IPS DF 6.9 (cell line): ENCODE data around the gene SARDH.

Source experiments
- DNase-seq: peaks from one replicate; pipeline ENCODE4 v3.0.0-alpha.2; 2013; ENCODE audit warnings: low read depth, low spot score
- H3K27ac ChIP-seq: one replicate; pipeline ENCODE4 v1.5.1; 2013; ENCODE audit warnings: low read length, control low read depth
- H3K27me3 ChIP-seq: 2 replicates; pipeline ENCODE4 v1.6.1; 2013; ENCODE audit warnings: mild to moderate bottlenecking, low read length; ENCODE audit not compliant: control insufficient read depth, insufficient read depth
- H3K36me3 ChIP-seq: 2 replicates; pipeline ENCODE4 v1.6.1; 2013; ENCODE audit warnings: low read length; ENCODE audit not compliant: control insufficient read depth, insufficient read depth
- H3K4me1 ChIP-seq: 2 replicates; pipeline ENCODE4 v1.6.1; 2013; ENCODE audit warnings: low read length; ENCODE audit not compliant: control insufficient read depth, insufficient read depth
- H3K4me3 ChIP-seq: 2 replicates; pipeline ENCODE4 v1.5.1; 2013; ENCODE audit warnings: mild to moderate bottlenecking, low read length
- H3K9me3 ChIP-seq: 2 replicates; pipeline ENCODE4 v1.6.1; 2013; ENCODE audit warnings: low read length, inconsistent platforms; ENCODE audit not compliant: control insufficient read depth, insufficient read depth
- WGBS: extraction: QIAGEN DNeasy Blood & Tissue Kit; methylation state at CpG from one replicate; pipeline ENCODE4 v1.1.7; 2013; ENCODE audit warnings: mixed read lengths, missing lambda C conversion rate; ENCODE audit not compliant: insufficient read length, insufficient coverage; 5-methylcytosine and 5-hydroxymethylcytosine counted together

Gene SARDH

DNA sequence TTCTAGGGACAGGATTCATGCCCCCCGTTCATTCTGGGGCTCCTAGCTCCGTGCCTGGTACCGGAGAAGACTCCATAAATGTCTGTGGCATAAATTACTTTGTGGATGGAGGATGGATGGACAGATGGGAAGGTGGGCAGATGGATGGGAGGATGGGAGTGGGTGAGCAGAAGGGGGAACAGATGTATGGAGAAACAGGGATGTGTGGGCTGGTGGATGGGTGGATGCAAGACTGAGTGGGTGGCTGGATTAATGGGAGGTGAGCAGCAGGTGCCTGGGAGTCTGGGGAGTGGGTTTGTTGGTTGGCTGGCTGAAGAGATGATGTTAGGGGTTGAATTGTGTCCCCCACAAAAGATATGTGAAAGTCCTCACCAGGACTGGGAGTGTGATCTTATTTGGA is 43.5 kb downstream of the SARDH start:
- DNase-seq: no peak

DNA sequence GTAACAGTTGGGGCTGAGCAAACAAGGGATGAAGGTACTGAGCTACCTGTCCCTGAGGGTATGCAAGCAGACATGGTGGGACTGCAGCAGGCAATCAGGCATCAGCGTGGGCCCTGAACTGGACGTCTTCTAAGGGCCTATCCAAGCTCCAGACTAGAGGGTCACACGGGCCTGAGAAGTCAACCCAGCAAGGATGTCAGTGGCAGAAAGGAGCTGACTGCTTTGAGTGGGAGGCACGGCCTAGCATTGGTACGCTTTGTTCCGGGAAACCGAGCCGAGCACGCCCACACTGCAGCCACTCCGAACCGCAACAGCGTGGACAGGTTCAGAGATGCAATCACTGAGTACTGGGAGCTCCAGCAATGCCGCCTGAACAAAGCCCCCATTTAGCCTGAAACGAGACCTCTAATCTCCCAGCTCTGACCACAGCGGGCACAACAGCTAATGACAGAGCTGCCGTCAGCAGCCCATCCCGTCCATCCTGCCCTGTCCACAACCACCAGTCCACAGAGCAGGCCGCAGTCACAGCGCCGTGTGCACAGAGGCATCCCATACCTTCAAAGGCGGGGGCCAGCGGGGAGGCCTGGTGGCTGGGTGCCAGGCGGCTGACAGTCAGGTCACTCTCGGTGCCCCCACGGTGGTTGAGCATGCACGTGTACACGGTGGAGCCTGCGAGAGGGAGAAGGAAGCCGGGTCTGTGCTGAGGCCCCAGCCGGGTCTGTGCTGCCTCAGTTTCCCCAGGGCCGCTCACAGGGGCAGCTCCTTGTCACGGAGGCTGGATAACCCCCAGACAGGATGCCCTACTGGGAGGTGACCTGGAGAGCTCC is 44.2 kb downstream of the SARDH start:
- no CpG with 5 or more reads among the region's 32 CpGs for WGBS
- no peaks in the 10 kb centered on the region for H3K27me3 ChIP-seq
- H3K9me3 ChIP-seq: no peaks in the 10 kb centered on the region
- no peaks in the 10 kb centered on the region for H3K4me1 ChIP-seq
- H3K36me3 ChIP-seq: no peaks in the 10 kb centered on the region
- H3K27ac ChIP-seq: no peak overlapping the region
- DNase-seq: no peak
- no peak overlapping the region for H3K4me3 ChIP-seq

More for the DNA sequence above, 43.5 kb downstream of the SARDH start:
- H3K27me3 ChIP-seq: no peaks in the 10 kb centered on the region
- H3K4me3 ChIP-seq: no peak overlapping the region
- no CpG with 5 or more reads among the region's 3 CpGs for WGBS
- H3K27ac ChIP-seq: no peak overlapping the region
- no peaks in the 10 kb centered on the region for H3K4me1 ChIP-seq
- no peaks in the 10 kb centered on the region for H3K36me3 ChIP-seq
- no peaks in the 10 kb centered on the region for H3K9me3 ChIP-seq

DNA sequence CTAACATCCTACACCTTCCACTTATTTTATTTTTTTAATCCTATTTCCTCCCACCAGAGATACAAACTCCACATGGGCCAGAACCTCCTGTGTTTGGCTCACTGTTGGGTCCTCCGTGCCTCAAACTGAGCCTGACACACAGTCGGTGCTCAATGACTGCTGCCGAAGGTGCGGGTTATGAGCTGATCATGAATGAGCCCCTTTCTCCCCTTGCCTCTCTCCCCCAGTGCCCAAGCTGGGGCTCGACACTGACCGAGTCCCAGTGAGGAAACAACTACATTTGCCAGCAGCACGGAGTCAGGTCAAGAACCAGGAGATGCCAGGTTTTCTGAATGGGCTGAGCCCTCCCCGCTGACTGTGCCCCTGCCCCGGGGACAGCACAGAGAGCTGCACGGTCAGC is 45.0 kb downstream of the SARDH start:
- Histone ChIP-seq H3K36me3 (no peaks in the 10 kb centered on the region), H3K4me3 (no peak overlapping the region), H3K27me3 (no peaks in the 10 kb centered on the region), H3K4me1 (no peaks in the 10 kb centered on the region), H3K9me3 (no peaks in the 10 kb centered on the region), H3K27ac (no peak overlapping the region)
- no CpG with 5 or more reads among the region's 10 CpGs for WGBS
- DNase-seq: no peak

DNA sequence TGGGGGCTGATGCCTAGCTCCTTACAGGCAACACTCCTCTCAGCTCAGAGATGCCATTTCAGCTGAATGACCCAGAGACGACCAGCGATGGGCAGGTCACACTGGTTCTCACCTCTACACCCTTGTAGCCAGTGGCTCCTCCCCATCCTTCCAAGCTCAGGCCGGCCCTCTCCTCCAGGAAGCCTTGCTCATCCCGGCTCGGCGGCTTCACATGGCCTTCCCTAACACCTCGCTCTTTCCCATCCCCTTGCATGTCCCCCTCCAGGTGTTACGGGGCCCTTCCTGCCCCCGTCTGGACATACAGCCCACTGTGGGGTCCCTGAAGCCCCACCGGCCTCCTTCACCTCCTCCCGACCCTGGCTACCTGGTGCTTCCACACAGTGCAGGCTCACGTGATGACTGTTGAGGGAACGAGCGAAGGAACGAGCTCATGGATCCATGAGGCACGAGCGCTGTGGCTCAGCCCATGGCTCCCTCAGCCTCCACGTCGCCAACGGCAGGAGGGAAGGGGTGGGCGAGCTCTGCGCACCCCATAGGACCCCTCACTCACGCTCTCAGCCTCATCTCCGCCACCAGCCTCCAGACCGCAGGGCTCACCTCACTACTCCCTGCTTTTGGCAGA is 45.7 kb downstream of the SARDH start:
- Histone ChIP-seq H3K36me3 (no peaks in the 10 kb centered on the region), H3K4me3 (no peak overlapping the region), H3K4me1 (no peaks in the 10 kb centered on the region), H3K27me3 (no peaks in the 10 kb centered on the region), H3K27ac (no peak overlapping the region), H3K9me3 (no peaks in the 10 kb centered on the region)
- WGBS: no CpG with 5 or more reads among the region's 25 CpGs
- DNase-seq: no peak

- H3K4me3 ChIP-seq: no peak overlapping the region
- WGBS: no CpG with 5 or more reads among the region's 19 CpGs
- H3K27me3 ChIP-seq: no peaks in the 10 kb centered on the region
- DNase-seq: no peak
- H3K4me1 ChIP-seq: no peaks in the 10 kb centered on the region
- no peak overlapping the region for H3K27ac ChIP-seq
- no peaks in the 10 kb centered on the region for H3K36me3 ChIP-seq
- no peaks in the 10 kb centered on the region for H3K9me3 ChIP-seq
These were observed 46.4 kb downstream of the SARDH start for GRCh38 chr9:133691626-133692363.

DNA sequence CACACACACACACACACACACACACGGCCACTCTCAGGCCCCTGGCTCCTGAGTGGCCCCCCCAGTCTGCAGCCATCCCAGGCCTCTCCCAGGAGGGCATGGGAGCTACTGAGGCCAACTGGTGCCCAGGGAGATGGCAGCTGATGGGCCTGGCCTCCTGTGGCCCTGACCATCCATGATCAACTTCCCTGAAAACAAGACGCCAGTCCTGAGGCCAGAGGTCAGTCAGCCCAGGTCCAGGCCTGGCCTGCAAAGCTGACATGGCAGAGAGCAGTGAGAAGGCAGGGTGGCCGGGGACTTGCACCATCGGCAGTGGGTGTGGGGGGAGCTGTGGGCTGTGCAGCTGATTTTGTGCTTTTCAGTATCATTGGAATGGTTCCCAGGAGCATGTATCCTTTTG is 47.0 kb downstream of the SARDH start:
- no peaks in the 10 kb centered on the region for H3K36me3 ChIP-seq
- no CpG with 5 or more reads among the region's 4 CpGs for whole genome bisulfite sequencing
- no peaks in the 10 kb centered on the region for H3K4me1 ChIP-seq
- H3K27me3 ChIP-seq: no peaks in the 10 kb centered on the region
- H3K4me3 ChIP-seq: no peak overlapping the region
- no peak overlapping the region for H3K27ac ChIP-seq
- H3K9me3 ChIP-seq: no peaks in the 10 kb centered on the region
- DNase-seq: no peak

DNA sequence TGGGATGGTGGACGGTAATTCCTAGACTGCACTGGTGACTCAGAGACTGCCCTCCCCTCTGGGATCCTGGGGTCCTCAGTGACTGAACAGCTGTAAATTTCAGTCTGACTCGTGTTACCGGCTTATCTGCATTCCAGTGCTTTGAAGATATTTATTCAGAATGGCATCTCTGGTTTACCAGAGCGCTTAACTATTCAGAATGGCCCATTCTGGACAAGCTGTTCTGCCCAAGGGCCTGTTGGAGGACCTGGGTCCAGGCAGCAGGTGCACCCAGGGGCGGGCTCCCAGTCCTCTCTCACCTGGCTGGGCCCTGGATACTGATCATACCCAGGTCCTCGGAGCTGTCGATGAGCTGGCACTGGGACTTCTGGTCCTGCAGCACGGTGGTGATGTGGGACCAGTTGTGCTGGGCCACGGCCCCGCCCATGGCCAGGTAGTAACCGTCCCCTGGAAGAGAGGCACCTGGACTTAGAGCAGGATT is 48.0 kb downstream of the SARDH start:
- no CpG with 5 or more reads among the region's 11 CpGs for WGBS
- no peaks in the 10 kb centered on the region for H3K9me3 ChIP-seq
- no peak for DNase-seq
- no peaks in the 10 kb centered on the region for H3K4me1 ChIP-seq
- H3K36me3 ChIP-seq: no peaks in the 10 kb centered on the region
- no peak overlapping the region for H3K4me3 ChIP-seq
- H3K27me3 ChIP-seq: no peaks in the 10 kb centered on the region
- H3K27ac ChIP-seq: no peak overlapping the region

DNA sequence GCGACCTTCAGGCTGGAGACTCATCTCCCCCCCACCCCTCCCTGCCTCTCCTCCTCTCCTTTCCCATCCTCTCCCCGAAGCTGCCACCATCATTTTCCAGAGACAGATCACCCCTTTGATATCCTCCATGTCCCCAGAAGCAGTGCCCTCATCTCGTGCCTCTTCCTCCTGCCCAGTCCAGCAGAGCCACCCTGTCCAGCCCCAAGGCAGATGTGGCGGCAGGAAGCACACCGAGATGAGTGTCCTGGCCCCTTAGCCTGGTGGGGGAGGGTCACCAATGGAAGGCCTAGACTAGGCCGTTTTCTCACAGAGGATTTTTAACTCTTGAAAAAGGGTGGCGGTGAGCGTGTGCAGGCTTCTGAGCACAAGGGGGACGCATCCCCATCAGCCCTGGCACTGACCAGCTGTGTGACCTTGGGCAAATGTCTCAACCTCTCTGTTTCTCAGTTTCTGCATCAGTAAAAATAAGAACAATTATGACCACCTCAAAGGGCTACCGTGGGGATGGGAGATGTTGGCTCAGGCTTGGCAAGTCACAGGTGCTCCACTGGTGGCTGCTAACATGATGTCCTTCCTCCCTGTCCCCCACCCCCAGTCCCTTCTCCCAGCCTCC is 48.9 kb downstream of the SARDH start:
- no peak for DNase-seq
- H3K9me3 ChIP-seq: no peaks in the 10 kb centered on the region
- no CpG with 5 or more reads among the region's 10 CpGs for WGBS
- no peaks in the 10 kb centered on the region for H3K36me3 ChIP-seq
- no peaks in the 10 kb centered on the region; the same call in 1 of the 2 replicates for H3K4me1 ChIP-seq
- H3K4me3 ChIP-seq: no peak overlapping the region
- no peaks in the 10 kb centered on the region for H3K27me3 ChIP-seq
- H3K27ac ChIP-seq: no peak overlapping the region

GRCh38 chr9:133687856-133688761 is 50.0 kb downstream of the SARDH start:
- Histone ChIP-seq H3K4me1 (no peaks in the 10 kb centered on the region; the same call in 1 of the 2 replicates), H3K36me3 (no peaks in the 10 kb centered on the region), H3K27ac (no peak overlapping the region), H3K9me3 (no peaks in the 10 kb centered on the region), H3K27me3 (no peaks in the 10 kb centered on the region), H3K4me3 (no peak overlapping the region)
- no CpG with 5 or more reads among the region's 34 CpGs for WGBS
- DNase-seq: no peak
